Smooth muscle cell of bladder (primary cell): ENCODE measurements around the gene LIPM. TPM values are rescaled to one million over a fixed set of nuclear protein-coding genes. Genes with fewer than 3 reads are reported as not detected.

ENCODE experiments used
- total RNA-seq: library from RNA; depleted of rRNA; stranded (reverse); fragments of >200 nt; gene quantifications from 2 replicates; pipeline ENCODE4 v1.2.3, GENCODE V29; 2014

Gene LIPM
- not detected in 2 replicates for total RNA-seq

GRCh38 chr10:88802523-88803285, at the start of gene LIPM:
LIPM (plus strand) TSS chr10:88802730; CDS start chr10:88802897, 167 bp downstream.

GRCh38 chr10:88759366-88760101, 43.0 kb upstream of the LIPM start, which contains the start of gene LIPN:
LIPN (plus strand) TSS chr10:88760020; CDS start chr10:88761406, 1,386 bp downstream.

GRCh38 chr10:88851706-88852105, 49.2 kb downstream of the LIPM start, which contains the start of gene ANKRD22:
ANKRD22 (minus strand) TSS chr10:88851844; CDS start chr10:88851607, 237 bp downstream.

Other genes starting within 250 kb of the LIPM start
- 8.0 and 8.6 TPM in 2 replicates for gene RNLS, start 219.4 kb upstream of the LIPM start, total RNA-seq
- gene LIPJ, start 216.0 kb upstream of the LIPM start, total RNA-seq, result under 0.01 TPM in 2 replicates
- gene LIPF, start 138.3 kb upstream of the LIPM start, total RNA-seq, result not detected in 2 replicates
- not detected in 2 replicates for gene LIPK, start 96.5 kb upstream of the LIPM start, total RNA-seq
- not detected in 2 replicates for gene LIPN, start 42.7 kb upstream of the LIPM start, total RNA-seq
- gene ANKRD22, start 49.1 kb downstream of the LIPM start, total RNA-seq, result not detected in 2 replicates
- 27.2 and 27.3 TPM in 2 replicates for gene STAMBPL1, start 77.5 kb downstream of the LIPM start, total RNA-seq
- 175 and 269 TPM in 2 replicates for gene ACTA2, start 150.0 kb downstream of the LIPM start, total RNA-seq
- 61.8 and 67.6 TPM in 2 replicates for gene FAS, start 188.1 kb downstream of the LIPM start, total RNA-seq